Measurements from ENCODE around the gene IL12RB1. TPM values are rescaled to one million over a fixed set of nuclear protein-coding genes. Genes with fewer than 3 reads are reported as not detected.

IL12RB1 gene
- total RNA-seq, 2 donors from 2014 or later, result not detected

GRCh38 chr19:18009412-18010066, 77.2 kb downstream of the IL12RB1 start:
- H3K9me3 Mint-ChIP-seq, result peaks cover 7% of the 10 kb centered on the region
- Histone ChIP-seq H3K4me3 (ENCODE audit: low read length) (no peak overlapping the region), H3K27me3 (ENCODE audit: control insufficient read depth, insufficient read depth, low read length, poor library complexity, severe bottlenecking) (no peaks in the 10 kb centered on the region), H3K27ac (ENCODE audit: low read depth, low read length) (no peak overlapping the region), H3K9ac (ENCODE audit: extremely low read depth, low read length, poor library complexity, severe bottlenecking) (no peak overlapping the region), H3K36me3 (ENCODE audit: control insufficient read depth, insufficient read depth, low read length) (peaks cover 9% of the 10 kb centered on the region), H3K4me1 (ENCODE audit: control insufficient read depth, insufficient read depth, low read length) (peaks cover 4% of the 10 kb centered on the region), H3K9me3 (ENCODE audit: control insufficient read depth, low read length) (no peaks in the 10 kb centered on the region)
- H3K27ac Mint-ChIP-seq, result no peak overlapping the region
- no peak overlapping the region for H3K4me3 Mint-ChIP-seq
- H3K27me3 Mint-ChIP-seq (ENCODE audit: insufficient read depth), result no peaks in the 10 kb centered on the region
- peaks cover 21% of the 10 kb centered on the region for H3K36me3 Mint-ChIP-seq (ENCODE audit: low read depth)
- TF ChIP-seq CTCF (conservative IDR thresholded peaks at IDR 0.05), result no peak
- H3K4me1 Mint-ChIP-seq, result peaks cover 2% of the 10 kb centered on the region
- WGBS, 2 experiments (ENCODE audit: insufficient coverage in 1 of 2, insufficient read length in 1 of 2), result 94 to 98% methylated on average over 13 to 37 of the region's 37 CpGs
- no peak for DNase-seq

Other genes with a start within 250 kb of the IL12RB1 start
- 1 to 10 TPM; 2.8 to 3.2 TPM for gene JAK3, start 239.0 kb downstream of the IL12RB1 start, total RNA-seq
- gene RPL18A, start 227.0 kb downstream of the IL12RB1 start, total RNA-seq, result 1,000 to 10,000 TPM; 1,886 to 2,166 TPM
- gene SLC5A5, start 215.0 kb downstream of the IL12RB1 start, total RNA-seq, result under 1 TPM in 1 of 2 donors, not detected in 1; 0.15 TPM
- 100 to 1,000 TPM; 129 to 143 TPM for gene CCDC124, start 153.9 kb downstream of the IL12RB1 start, total RNA-seq
- gene KCNN1, start 119.8 kb downstream of the IL12RB1 start, total RNA-seq, result 1 to 10 TPM; 5.8 to 8.2 TPM
- gene ARRDC2, start 78.8 kb downstream of the IL12RB1 start, total RNA-seq, result 1 to 10 TPM; 6.8 to 7.0 TPM
- gene MAST3, start 10.8 kb upstream of the IL12RB1 start, total RNA-seq, result 10 to 100 TPM; 13.0 to 15.1 TPM
- gene PIK3R2, start 66.2 kb upstream of the IL12RB1 start, total RNA-seq, result 10 to 100 TPM; 52.9 to 58.8 TPM
- 10 to 100 TPM; 10.6 to 11.0 TPM for gene IFI30, start 86.9 kb upstream of the IL12RB1 start, total RNA-seq
- 10 to 100 TPM; 20.9 to 21.8 TPM for gene MPV17L2, start 106.3 kb upstream of the IL12RB1 start, total RNA-seq
- 1 to 10 TPM; 3.6 to 3.9 TPM for gene RAB3A, start 117.1 kb upstream of the IL12RB1 start, total RNA-seq
- gene PDE4C, start 139.5 kb upstream of the IL12RB1 start, total RNA-seq, result 1 to 10 TPM; 1.1 to 2.4 TPM
- gene IQCN, start 187.5 kb upstream of the IL12RB1 start, total RNA-seq, result 1 to 10 TPM; 2.4 to 3.3 TPM
- gene JUND, start 194.7 kb upstream of the IL12RB1 start, total RNA-seq, result 100 to 1,000 TPM; 112 to 148 TPM
- gene LSM4, start 236.1 kb upstream of the IL12RB1 start, total RNA-seq, result 100 to 1,000 TPM; 252 to 276 TPM

Data from endodermal cell (in vitro differentiated cells).